Esophagus squamous epithelium (tissue), 4 donors: ENCODE results near the gene RRP1.

Experiments
- CTCF ChIP-seq, 6 experiments: fragments of 450-650 bp in 4 of 6; fragments of 200-600 bp in 2 of 6; sonication (generic) in 2 of 6; IDR thresholded peaks; one replicate each; pipeline ENCODE4 v1.5.1; 2016 to 2019; ENCODE audit warnings: antibody characterized with exemption in 6 of 6, mild to moderate bottlenecking in 4 of 6, moderate library complexity in 4 of 6
- POLR2A ChIP-seq, 4 donors: fragments of 450-650 bp; IDR thresholded peaks; one replicate each; pipeline ENCODE4 v1.6.1; 2017; ENCODE audit warnings: antibody characterized with exemption in 4 of 4, mild to moderate bottlenecking in 4 of 4, moderate library complexity in 3 of 4

DNA sequence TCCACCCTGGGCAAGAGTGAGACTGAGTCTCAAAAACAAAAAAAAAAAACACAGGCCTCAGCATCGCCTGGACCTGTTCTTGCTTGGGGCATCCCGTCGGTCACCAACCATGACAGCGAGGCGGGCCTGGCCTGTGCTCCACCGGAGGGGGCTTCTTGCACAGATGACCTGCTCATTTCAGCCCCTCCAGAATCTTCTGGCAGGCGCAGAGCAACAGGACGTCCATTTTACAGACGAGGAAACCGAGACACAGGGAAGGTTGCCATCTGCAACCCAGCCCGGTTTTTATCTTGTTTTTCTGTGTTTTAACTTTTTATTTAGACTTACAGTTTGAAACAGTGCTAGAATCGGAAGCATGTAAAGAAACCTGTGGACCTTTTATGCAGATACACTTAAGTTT, 14.2 kb upstream of the RRP1 start:
- TF ChIP-seq CTCF (IDR thresholded peaks at IDR 0.05), result no peak
- no peak for TF ChIP-seq POLR2A (IDR thresholded peaks at IDR 0.05)
